ENCODE measurements around the gene PPP2R5B. TPM values are rescaled to one million over a fixed set of nuclear protein-coding genes. Genes with fewer than 3 reads are reported as not detected.
A peak's percentile ranks its signal among the peaks of the same experiment; 100 is the strongest.

The PPP2R5B gene
- total and polyA plus RNA-seq, 2 experiments from 2014 or later: 26.2 to 30.7 TPM

GRCh38 chr11:64894070-64894811, 30.2 kb upstream of the PPP2R5B start:
- peaks cover 2% of the 10 kb centered on the region for H3K4me1 ChIP-seq (ENCODE audit: low read depth)

GRCh38 chr11:64894812-64895452, 29.6 kb upstream of the PPP2R5B start:
- no peak for TF ChIP-seq CTCF (IDR thresholded peaks at IDR 0.05; ENCODE audit: low read depth, low read length)
- no peak overlapping the region for H3K4me3 ChIP-seq
- peaks cover 5% of the 10 kb centered on the region for H3K36me3 ChIP-seq
- no peaks in the 10 kb centered on the region for H3K27me3 ChIP-seq
- H3K4me1 ChIP-seq (ENCODE audit: low read depth): no peaks in the 10 kb centered on the region
- no peak overlapping the region for H3K27ac ChIP-seq
- no peaks in the 10 kb centered on the region for H3K9me3 ChIP-seq (ENCODE audit: low read depth)
- DNase-seq (ENCODE audit: low read depth in 1 of 2, low spot score in 1 of 2): no peak

More at GRCh38 chr11:64894070-64894811, 30.2 kb upstream of the PPP2R5B start:
- H3K27me3 ChIP-seq: no peaks in the 10 kb centered on the region
- no peaks in the 10 kb centered on the region for H3K9me3 ChIP-seq (ENCODE audit: low read depth)
- no peak overlapping the region for H3K27ac ChIP-seq
- peak; percentile 87 for TF ChIP-seq CTCF (IDR thresholded peaks at IDR 0.05; ENCODE audit: low read depth, low read length)
- peak; percentile 76 to 90 for DNase-seq (ENCODE audit: low read depth in 1 of 2, low spot score in 1 of 2)
- H3K4me3 ChIP-seq: no peak overlapping the region
- peaks cover 5% of the 10 kb centered on the region for H3K36me3 ChIP-seq

- Histone ChIP-seq H3K4me3 (no peak overlapping the region), H3K4me1 (ENCODE audit: low read depth) (no peaks in the 10 kb centered on the region), H3K27ac (no peak overlapping the region), H3K27me3 (no peaks in the 10 kb centered on the region), H3K36me3 (peaks cover 12% of the 10 kb centered on the region), H3K9me3 (ENCODE audit: low read depth) (no peaks in the 10 kb centered on the region)
- TF ChIP-seq CTCF (IDR thresholded peaks at IDR 0.05; ENCODE audit: low read depth, low read length): no peak
- no peak for DNase-seq (ENCODE audit: low read depth in 1 of 2, low spot score in 1 of 2)
Measured at GRCh38 chr11:64896448-64897022, 28.0 kb upstream of the PPP2R5B start.

GRCh38 chr11:64897381-64898075, 27.0 kb upstream of the PPP2R5B start:
- no peak for DNase-seq (ENCODE audit: low read depth in 1 of 2, low spot score in 1 of 2)
- TF ChIP-seq CTCF (IDR thresholded peaks at IDR 0.05; ENCODE audit: low read depth, low read length): no peak
- H3K27me3 ChIP-seq: no peaks in the 10 kb centered on the region
- peaks cover 21% of the 10 kb centered on the region for H3K36me3 ChIP-seq
- H3K4me3 ChIP-seq: no peak overlapping the region
- H3K9me3 ChIP-seq (ENCODE audit: low read depth): no peaks in the 10 kb centered on the region
- no peak overlapping the region for H3K27ac ChIP-seq
- H3K4me1 ChIP-seq (ENCODE audit: low read depth): no peaks in the 10 kb centered on the region

- H3K27me3 ChIP-seq: no peaks in the 10 kb centered on the region
- H3K27ac ChIP-seq: no peak overlapping the region
- peaks cover 22% of the 10 kb centered on the region for H3K36me3 ChIP-seq
- no peaks in the 10 kb centered on the region for H3K4me1 ChIP-seq (ENCODE audit: low read depth)
- H3K4me3 ChIP-seq: no peak overlapping the region
- TF ChIP-seq CTCF (IDR thresholded peaks at IDR 0.05; ENCODE audit: low read depth, low read length): no peak
- no peak for DNase-seq (ENCODE audit: low read depth in 1 of 2, low spot score in 1 of 2)
- H3K9me3 ChIP-seq (ENCODE audit: low read depth): no peaks in the 10 kb centered on the region
Measured at GRCh38 chr11:64898076-64898445, 26.4 kb upstream of the PPP2R5B start.
